Astrocyte (in vitro differentiated cells and primary cell): ENCODE measurements around the gene HINFP.

Source experiments
- EZH2 ChIP-seq: IDR thresholded peaks from 2 replicates; pipeline ENCODE4 v1.6.1; 2012; ENCODE audit warnings: mild to moderate bottlenecking, low read length, inconsistent platforms; ENCODE audit not compliant: insufficient read depth
- TF ChIP-seq, protein P1 (sequence below): IDR thresholded peaks from 2 replicates; pipeline ENCODE4 v1.5.1; 2011; ENCODE audit warnings: low read depth, mild to moderate bottlenecking, inconsistent platforms, low read length, moderate library complexity; ENCODE audit not compliant: insufficient read depth

DNA sequence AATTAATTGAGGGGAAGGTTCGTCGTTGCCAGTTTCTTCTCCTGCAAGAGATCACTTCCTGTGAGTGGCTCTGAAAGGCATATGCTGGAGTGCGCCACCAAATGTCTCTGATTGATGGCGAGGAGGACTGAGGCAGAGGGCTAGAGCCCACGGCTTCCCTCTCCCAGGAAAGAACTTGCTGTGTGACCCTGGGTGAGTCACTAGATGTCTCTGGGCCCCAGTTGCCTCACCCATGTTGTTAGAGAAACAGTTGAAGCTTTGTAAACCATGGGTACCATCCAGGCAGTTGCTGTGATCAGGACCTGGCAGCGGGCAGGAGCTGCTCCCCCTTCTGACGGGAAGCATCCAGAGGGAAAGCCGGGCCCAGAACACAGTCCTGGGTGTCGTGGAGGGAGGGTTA lies 30.7 kb downstream of the HINFP start:
- TF ChIP-seq, protein P1, sequence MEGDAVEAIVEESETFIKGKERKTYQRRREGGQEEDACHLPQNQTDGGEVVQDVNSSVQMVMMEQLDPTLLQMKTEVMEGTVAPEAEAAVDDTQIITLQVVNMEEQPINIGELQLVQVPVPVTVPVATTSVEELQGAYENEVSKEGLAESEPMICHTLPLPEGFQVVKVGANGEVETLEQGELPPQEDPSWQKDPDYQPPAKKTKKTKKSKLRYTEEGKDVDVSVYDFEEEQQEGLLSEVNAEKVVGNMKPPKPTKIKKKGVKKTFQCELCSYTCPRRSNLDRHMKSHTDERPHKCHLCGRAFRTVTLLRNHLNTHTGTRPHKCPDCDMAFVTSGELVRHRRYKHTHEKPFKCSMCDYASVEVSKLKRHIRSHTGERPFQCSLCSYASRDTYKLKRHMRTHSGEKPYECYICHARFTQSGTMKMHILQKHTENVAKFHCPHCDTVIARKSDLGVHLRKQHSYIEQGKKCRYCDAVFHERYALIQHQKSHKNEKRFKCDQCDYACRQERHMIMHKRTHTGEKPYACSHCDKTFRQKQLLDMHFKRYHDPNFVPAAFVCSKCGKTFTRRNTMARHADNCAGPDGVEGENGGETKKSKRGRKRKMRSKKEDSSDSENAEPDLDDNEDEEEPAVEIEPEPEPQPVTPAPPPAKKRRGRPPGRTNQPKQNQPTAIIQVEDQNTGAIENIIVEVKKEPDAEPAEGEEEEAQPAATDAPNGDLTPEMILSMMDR: no peak
- TF ChIP-seq EZH2: no peak
